ENCODE measurements around the gene ZNF518A.

- no peak for TF ChIP-seq CTCF (IDR thresholded peaks at IDR 0.05)
- TF ChIP-seq ZFX (IDR thresholded peaks at IDR 0.05; ENCODE audit: borderline replicate concordance) = no peak
These were observed 78.2 kb downstream of the ZNF518A start for GRCh38 chr10:96208271-96208670.

Measured in 22Rv1 (cell line).